ENCODE data around the gene WDR83.
"Not testable (repeated sequence)": the region's sequence is repeated elsewhere in the genome, so short reads cannot be mapped to it uniquely, and the experiment has no call there.

Gene WDR83

GRCh38 chr19:12655546-12655945, 11.1 kb upstream of the WDR83 start:
- no peak for DNase-seq (ENCODE audit: low read depth in 3 of 3)

GRCh38 chr19:12656899-12657571, 9.6 kb upstream of the WDR83 start:
- DNase-seq (ENCODE audit: low read depth in 3 of 3), result no peak

- DNase-seq (ENCODE audit: low read depth in 3 of 3), result no peak
These were observed 8.6 kb upstream of the WDR83 start for GRCh38 chr19:12657966-12658365.

- no peak for DNase-seq (ENCODE audit: low read depth in 3 of 3)
These were observed 5.6 kb upstream of the WDR83 start for GRCh38 chr19:12660980-12661379.

GRCh38 chr19:12664406-12665280, 2.0 kb upstream of the WDR83 start:
- no peak for DNase-seq (ENCODE audit: low read depth in 3 of 3)

- DNase-seq (ENCODE audit: low read depth in 3 of 3), result peak in 1 of 3 experiments; percentile 18
These were observed 1.4 kb upstream of the WDR83 start for GRCh38 chr19:12665281-12665573.

GRCh38 chr19:12665671-12666264, 839 bp upstream of the WDR83 start:
- no peak for DNase-seq (ENCODE audit: low read depth in 3 of 3)

- no peak for DNase-seq (ENCODE audit: low read depth in 3 of 3)
These were observed 1.2 kb downstream of the WDR83 start for GRCh38 chr19:12667731-12668302.

- DNase-seq (ENCODE audit: low read depth in 3 of 3), result no peak
These were observed 1.7 kb downstream of the WDR83 start for GRCh38 chr19:12668346-12668745.

GRCh38 chr19:12668932-12669269, 2.3 kb downstream of the WDR83 start:
- peak; percentile 43 to 52 (median 50) for DNase-seq (ENCODE audit: low read depth in 3 of 3)

GRCh38 chr19:12669270-12670158, 2.9 kb downstream of the WDR83 start:
- peak; percentile 57 to 60 (median 57) for DNase-seq (ENCODE audit: low read depth in 3 of 3)

GRCh38 chr19:12670159-12670928, 3.7 kb downstream of the WDR83 start:
- no peak for DNase-seq (ENCODE audit: low read depth in 3 of 3)

- DNase-seq (ENCODE audit: low read depth in 3 of 3), result no peak
These were observed 6.1 kb downstream of the WDR83 start for GRCh38 chr19:12672744-12673143.

GRCh38 chr19:12675399-12675798, 8.8 kb downstream of the WDR83 start:
- DNase-seq (ENCODE audit: low read depth in 3 of 3), result no peak

GRCh38 chr19:12675940-12676339, 9.3 kb downstream of the WDR83 start:
- no peak for DNase-seq (ENCODE audit: low read depth in 3 of 3)

- peak; percentile 66 to 85 (median 80) for DNase-seq (ENCODE audit: low read depth in 3 of 3)
These were observed 9.8 kb downstream of the WDR83 start for GRCh38 chr19:12676384-12676792.

GRCh38 chr19:12676928-12677327, 10.3 kb downstream of the WDR83 start:
- DNase-seq (ENCODE audit: low read depth in 3 of 3), result no peak

GRCh38 chr19:12678039-12678438, 11.4 kb downstream of the WDR83 start:
- DNase-seq (ENCODE audit: low read depth in 3 of 3), result not testable (repeated sequence)

GRCh38 chr19:12680034-12680433, 13.4 kb downstream of the WDR83 start:
- DNase-seq (ENCODE audit: low read depth in 3 of 3), result no peak

GRCh38 chr19:12681074-12681987, 14.7 kb downstream of the WDR83 start, which contains the start of gene DHPS:
Gene DHPS, minus strand, starts transcription at chr19:12681880. Its CDS starts 114 bp downstream, at chr19:12681766.
- DNase-seq (ENCODE audit: low read depth in 3 of 3), result peak; percentile 74 to 85 (median 80)

Data from stimulated activated CD4-positive, alpha-beta T cell treated with anti-CD3 and anti-CD28 coated beads, TNF-alpha, amount 100 ng/mL, for 4 hours (primary cell).